Chondrocyte (in vitro differentiated cells): ENCODE measurements around the gene CIDEC. TPM values are rescaled to one million over a fixed set of nuclear protein-coding genes. Genes with fewer than 3 reads are reported as not detected.

ENCODE experiments used
- DNase-seq: peaks from one replicate; pipeline ENCODE4 v3.0.0; 2021; ENCODE audit warnings: mixed read lengths, low spot score
- H3K27ac Mint-ChIP-seq: one replicate; pipeline ENCODE4 v1.8.0; 2021; ENCODE audit warnings: mild to moderate bottlenecking, moderate library complexity, mixed read lengths; ENCODE audit not compliant: unreplicated experiment
- H3K27me3 Mint-ChIP-seq: 2 replicates; pipeline ENCODE4 v1.8.0; 2021; ENCODE audit warnings: low read depth, mixed read lengths
- H3K36me3 Mint-ChIP-seq: 2 replicates; pipeline ENCODE4 v1.8.0; 2021; ENCODE audit warnings: low read depth, mixed read lengths
- H3K4me1 Mint-ChIP-seq: 2 replicates; pipeline ENCODE4 v1.8.0; 2021; ENCODE audit warnings: low read depth, mild to moderate bottlenecking, mixed read lengths
- H3K4me3 Mint-ChIP-seq: one replicate; pipeline ENCODE4 v1.8.0; 2021; ENCODE audit warnings: mild to moderate bottlenecking, moderate library complexity, mixed read lengths; ENCODE audit not compliant: unreplicated experiment
- H3K9me3 Mint-ChIP-seq: 2 replicates; pipeline ENCODE4 v1.8.0; 2021; ENCODE audit warnings: low read depth, mixed read lengths
- total RNA-seq: library from RNA; stranded (reverse); gene quantifications from 3 replicates; pipeline ENCODE4 v1.2.1, GENCODE V29; 2021
- TF ChIP-seq, protein P1 (sequence below): fragments of 200-600 bp; sonication (generic); IDR thresholded peaks from 2 replicates; pipeline ENCODE4 v1.5.0; 2021; ENCODE audit warnings: antibody characterized with exemption, mild to moderate bottlenecking, moderate library complexity

Gene CIDEC
- total RNA-seq, 1 donor from 2014 or later, result not detected

DNA sequence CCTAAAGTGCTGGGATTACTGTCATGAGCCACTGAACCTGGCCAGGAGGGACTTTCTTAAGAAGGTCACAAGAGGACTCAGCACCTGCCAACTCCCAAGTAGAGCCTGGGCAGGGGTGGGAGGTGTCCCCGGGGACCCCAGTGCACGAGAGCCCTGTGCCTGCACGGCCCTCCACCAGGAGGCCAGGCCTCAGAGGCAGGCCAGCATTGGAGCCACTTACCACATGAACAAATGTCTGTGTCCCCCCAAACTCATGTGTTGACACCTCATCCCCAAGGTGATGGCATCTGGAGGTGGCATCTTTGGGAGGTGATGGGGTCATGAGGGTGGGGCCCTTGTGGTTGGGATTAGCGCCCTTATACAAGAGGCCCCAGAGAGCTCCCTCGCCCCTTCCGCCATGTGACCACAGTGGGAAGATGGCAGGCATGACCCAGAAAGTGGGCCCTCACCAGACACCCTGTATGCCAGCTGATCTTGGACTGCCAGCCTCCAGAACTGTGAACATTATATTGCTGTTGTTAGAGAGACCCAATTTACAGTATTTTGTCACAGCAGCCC lies 33.0 kb downstream of the CIDEC start:
- TF ChIP-seq, protein P1, sequence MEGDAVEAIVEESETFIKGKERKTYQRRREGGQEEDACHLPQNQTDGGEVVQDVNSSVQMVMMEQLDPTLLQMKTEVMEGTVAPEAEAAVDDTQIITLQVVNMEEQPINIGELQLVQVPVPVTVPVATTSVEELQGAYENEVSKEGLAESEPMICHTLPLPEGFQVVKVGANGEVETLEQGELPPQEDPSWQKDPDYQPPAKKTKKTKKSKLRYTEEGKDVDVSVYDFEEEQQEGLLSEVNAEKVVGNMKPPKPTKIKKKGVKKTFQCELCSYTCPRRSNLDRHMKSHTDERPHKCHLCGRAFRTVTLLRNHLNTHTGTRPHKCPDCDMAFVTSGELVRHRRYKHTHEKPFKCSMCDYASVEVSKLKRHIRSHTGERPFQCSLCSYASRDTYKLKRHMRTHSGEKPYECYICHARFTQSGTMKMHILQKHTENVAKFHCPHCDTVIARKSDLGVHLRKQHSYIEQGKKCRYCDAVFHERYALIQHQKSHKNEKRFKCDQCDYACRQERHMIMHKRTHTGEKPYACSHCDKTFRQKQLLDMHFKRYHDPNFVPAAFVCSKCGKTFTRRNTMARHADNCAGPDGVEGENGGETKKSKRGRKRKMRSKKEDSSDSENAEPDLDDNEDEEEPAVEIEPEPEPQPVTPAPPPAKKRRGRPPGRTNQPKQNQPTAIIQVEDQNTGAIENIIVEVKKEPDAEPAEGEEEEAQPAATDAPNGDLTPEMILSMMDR, result no peak
- Mint-ChIP-seq H3K4me3 (no peak overlapping the region), H3K27me3 (no peaks in the 10 kb centered on the region), H3K36me3 (peaks cover 5% of the 10 kb centered on the region), H3K27ac (no peak overlapping the region), H3K9me3 (no peaks in the 10 kb centered on the region), H3K4me1 (peaks cover 19% of the 10 kb centered on the region)
- no peak for DNase-seq

DNA sequence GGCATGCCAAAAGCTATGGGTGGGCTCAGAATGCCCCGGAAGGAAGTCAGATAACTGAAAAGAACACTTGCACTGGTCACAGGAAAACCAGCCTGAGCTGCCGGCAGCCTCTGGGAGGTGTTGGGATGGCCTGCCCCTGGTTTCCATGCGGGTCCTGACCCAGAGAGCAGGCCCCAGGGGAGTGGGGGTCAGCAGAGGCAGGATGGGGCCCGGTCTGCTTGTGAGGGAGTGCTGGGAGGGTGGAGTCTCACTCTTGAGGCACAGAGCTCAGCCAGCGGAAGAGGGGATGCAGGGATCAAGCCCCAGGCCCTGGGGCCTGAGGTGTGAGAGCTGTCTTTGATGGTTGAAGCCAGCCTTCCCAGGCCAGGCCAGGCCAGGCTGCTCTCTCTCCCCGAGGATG lies 33.8 kb downstream of the CIDEC start:
- H3K27ac Mint-ChIP-seq, result no peak overlapping the region
- no peaks in the 10 kb centered on the region for H3K9me3 Mint-ChIP-seq
- peaks cover 22% of the 10 kb centered on the region for H3K4me1 Mint-ChIP-seq
- H3K4me3 Mint-ChIP-seq, result no peak overlapping the region
- no peak for DNase-seq
- TF ChIP-seq, protein P1, result no peak
- H3K36me3 Mint-ChIP-seq, result peaks cover 8% of the 10 kb centered on the region
- H3K27me3 Mint-ChIP-seq, result no peaks in the 10 kb centered on the region

DNA sequence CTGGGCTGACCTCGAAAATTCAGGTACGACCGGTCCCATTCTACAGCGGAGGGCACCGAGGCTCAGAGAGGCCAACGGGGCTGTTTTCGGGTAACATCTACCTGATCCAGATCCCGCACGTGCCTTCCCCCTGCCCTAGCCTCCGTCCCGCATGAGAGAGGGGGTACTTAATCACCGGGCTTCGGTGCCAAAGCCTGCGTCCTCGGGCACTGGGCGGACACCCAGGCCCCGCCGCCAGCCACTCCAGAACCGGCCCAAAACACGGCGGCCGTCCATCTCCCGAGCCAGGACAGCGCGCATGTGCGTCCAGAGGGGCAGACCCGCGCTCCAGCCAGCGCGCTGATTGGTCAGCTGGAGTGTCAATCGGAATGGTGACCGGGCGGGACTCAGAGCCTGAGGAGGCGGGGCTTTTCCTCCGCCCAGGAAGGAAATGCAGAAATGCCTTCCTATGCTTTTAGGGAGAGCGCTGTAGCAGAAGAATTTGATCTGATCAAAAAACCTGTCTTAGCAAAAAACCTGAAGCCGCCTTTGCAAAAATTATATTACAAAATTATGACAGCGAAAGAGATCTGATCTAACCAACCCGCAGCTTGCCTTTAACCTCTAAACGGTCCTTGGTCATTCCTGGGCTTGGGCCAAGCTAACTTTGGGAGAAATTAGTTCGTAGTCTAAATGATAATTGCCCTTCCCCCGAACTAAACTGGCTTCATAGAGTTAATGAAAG lies 36.2 kb downstream of the CIDEC start, which contains the start of gene RPUSD3:
Gene RPUSD3 (minus strand): TSS at position 294 of the 724 bp plus-strand sequence. CDS start 18 bp downstream, at position 276.
- DNase-seq, result peak; percentile 98
- peaks cover 14% of the 10 kb centered on the region for H3K36me3 Mint-ChIP-seq
- H3K4me1 Mint-ChIP-seq, result peaks cover 22% of the 10 kb centered on the region
- no peaks in the 10 kb centered on the region for H3K27me3 Mint-ChIP-seq
- H3K4me3 Mint-ChIP-seq, result peak within 1 kb of the TSS; percentile 97
- TF ChIP-seq, protein P1, result no peak
- H3K9me3 Mint-ChIP-seq, result no peaks in the 10 kb centered on the region
- peak within 1 kb of the TSS; percentile 89 for H3K27ac Mint-ChIP-seq

DNA sequence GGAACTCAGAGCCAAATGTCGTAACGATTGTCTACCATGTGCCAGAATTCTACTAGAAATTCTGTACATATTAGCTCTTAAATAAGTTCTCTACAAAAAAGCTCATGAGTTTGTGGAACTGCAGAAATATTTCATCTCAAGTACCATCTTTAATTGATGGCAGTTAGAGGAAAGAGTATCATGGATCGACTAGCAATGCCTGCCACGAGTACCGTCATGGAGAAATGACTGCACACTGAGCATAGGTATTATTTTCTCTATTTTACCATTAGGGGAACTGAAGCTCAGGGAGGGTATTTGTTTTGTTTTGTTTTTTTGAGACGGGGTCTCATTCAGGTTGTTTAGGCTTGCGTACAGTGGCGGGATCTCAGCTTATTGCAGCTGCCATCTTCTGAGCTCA lies 39.0 kb downstream of the CIDEC start:
- H3K4me3 Mint-ChIP-seq, result no peak overlapping the region
- H3K27me3 Mint-ChIP-seq, result no peaks in the 10 kb centered on the region
- H3K36me3 Mint-ChIP-seq, result peaks cover 17% of the 10 kb centered on the region
- TF ChIP-seq, protein P1, result no peak
- H3K9me3 Mint-ChIP-seq, result no peaks in the 10 kb centered on the region
- DNase-seq, result no peak
- no peak overlapping the region for H3K27ac Mint-ChIP-seq
- H3K4me1 Mint-ChIP-seq, result peaks cover 19% of the 10 kb centered on the region

DNA sequence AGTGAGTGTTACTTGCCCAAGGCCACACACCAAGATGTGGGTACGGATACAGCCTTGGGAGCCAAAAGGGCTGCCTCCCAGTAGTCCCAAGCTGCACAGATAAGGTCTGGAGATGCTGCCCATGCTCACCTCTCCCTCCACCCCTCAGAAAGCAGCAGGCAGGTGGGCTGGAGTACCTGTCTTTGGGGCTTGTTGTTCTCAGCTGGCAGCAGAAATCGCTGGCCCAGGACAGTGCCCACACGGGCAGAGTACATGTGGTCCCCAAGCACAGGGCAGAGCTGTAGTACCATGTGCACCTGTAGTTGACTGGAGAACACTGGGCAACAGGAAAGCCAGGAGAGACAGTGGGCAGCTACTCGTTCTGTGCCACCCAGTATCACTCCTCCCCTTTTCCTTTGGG lies 41.2 kb downstream of the CIDEC start:
- Mint-ChIP-seq H3K36me3 (peaks cover 25% of the 10 kb centered on the region), H3K9me3 (no peaks in the 10 kb centered on the region), H3K27ac (no peak overlapping the region), H3K4me3 (no peak overlapping the region), H3K27me3 (no peaks in the 10 kb centered on the region), H3K4me1 (peaks cover 13% of the 10 kb centered on the region)
- no peak for DNase-seq
- TF ChIP-seq, protein P1, result no peak
